ENCODE data around the gene USE1. TPM values are rescaled to one million over a fixed set of nuclear protein-coding genes. Genes with fewer than 3 reads are reported as not detected.

The USE1 gene
- total and polyA plus RNA-seq, 7 experiments from 2014 or later = 24.7 to 68.3 (median 46.2) TPM

DNA sequence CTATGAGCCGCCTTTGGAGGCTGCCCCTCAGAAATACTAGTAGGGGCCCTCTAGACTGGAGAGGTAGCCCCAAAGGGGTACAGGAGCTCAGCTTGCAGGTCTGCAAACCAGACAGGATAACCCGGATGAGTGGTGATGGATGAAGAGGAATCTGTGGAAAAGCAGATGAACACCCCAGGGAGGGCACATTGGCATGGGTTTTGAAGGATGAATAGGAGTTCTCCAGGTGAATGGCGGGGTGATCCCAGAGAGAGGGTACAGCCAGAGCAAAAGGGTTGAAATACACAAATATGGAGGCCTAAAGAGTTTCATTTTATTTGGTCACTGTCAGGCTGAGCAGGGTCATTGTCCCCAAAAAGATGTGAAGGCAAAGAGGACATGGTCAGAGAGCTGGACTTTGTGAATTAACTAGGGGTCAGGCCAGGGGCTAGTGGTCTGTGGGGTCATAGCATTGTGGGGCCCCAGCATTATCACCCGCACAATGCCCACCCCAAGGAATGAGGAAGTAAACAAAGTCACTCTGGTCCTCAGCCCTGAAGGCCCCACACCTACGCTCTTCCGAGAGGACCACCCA, 25.8 kb downstream of the USE1 start:
- no peaks in the 10 kb centered on the region for H3K9me3 ChIP-seq (ENCODE audit: control insufficient read depth in 2 of 3, low read length in 3 of 3)
- H3K27me3 ChIP-seq (ENCODE audit: control insufficient read depth in 2 of 2, insufficient read depth in 2 of 2, low read length in 2 of 2) = no peaks in the 10 kb centered on the region
- CTCF ChIA-PET = interaction anchor here (0.5 kb wide), 1 partner anchor 64 kb away, joined by 3 read pairs; no protein-coding TSS in a partner anchor
- intact Hi-C loops (cut with micrococcal nuclease) = no loop called here
- no peaks in the 10 kb centered on the region for H3K36me3 Mint-ChIP-seq
- peaks cover 0 to 10% (median 0%) of the 10 kb centered on the region in 7 donors for H3K4me1 Mint-ChIP-seq
- H3K27ac ChIP-seq (ENCODE audit: low read depth, low read length) = no peak overlapping the region
- H3K27ac Mint-ChIP-seq = peak overlapping the region in 2 of 9 donors; percentile 65 to 86
- peaks cover 0 to 4% (median 0%) of the 10 kb centered on the region in 5 donors for H3K27me3 Mint-ChIP-seq
- no peaks in the 10 kb centered on the region for H3K9me3 Mint-ChIP-seq
- no peaks in the 10 kb centered on the region for H3K4me1 ChIP-seq (ENCODE audit: control insufficient read depth in 2 of 2, insufficient read depth in 2 of 2, low read length in 2 of 2)
- H3K4me3 Mint-ChIP-seq = no peak overlapping the region
- ATAC-seq (no peak), DNase-seq (no peak)
- H3K36me3 ChIP-seq (ENCODE audit: control insufficient read depth in 2 of 3, insufficient read depth in 3 of 3, low read length in 3 of 3) = no peaks in the 10 kb centered on the region
- POLR2A ChIA-PET = interaction anchor here (0.7 to 2.5 kb wide), 3 partner anchors 26 to 115 kb away, joined by 3 to 12 read pairs (median 3); partner anchors contain the start of gene USE1
- H3K4me3 ChIP-seq (ENCODE audit: low read length) = no peak overlapping the region

DNA sequence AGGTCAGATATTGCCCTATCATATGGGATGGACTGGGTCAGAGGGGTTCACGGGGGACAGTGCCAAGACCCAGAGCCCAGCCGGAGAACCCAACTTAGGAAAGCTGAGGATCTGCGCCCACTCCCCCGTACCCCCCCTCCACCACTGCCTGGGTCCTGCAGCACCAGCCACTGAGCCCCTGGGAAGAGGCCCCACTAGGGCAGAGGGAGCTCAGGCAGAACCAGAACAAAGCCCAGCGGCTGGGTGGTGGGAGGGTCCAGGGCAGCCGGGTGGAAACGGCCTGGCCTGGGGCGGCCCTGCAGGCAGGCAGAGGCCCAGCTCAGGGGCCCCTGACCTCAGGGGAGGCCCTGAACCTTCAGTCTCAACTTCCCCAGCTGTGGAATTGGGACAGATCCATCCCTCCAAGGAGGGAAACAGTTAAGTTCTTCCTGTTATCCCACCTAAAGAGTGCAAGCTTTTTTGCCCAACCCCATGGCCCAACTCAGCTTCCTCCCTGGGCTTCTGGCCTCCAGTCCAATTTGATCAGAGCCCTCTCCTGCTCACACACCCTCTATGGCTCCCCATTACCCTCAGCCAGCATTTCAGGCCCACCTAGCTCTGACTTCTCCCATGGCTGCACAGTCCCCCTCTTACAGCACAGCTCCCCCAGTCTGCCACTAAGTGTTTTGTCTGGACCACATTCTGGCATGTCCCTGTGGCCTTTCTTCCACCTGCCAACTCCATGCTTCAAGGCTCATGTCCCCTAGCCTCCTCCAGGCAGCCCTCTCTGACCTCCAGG, 27.5 kb downstream of the USE1 start:
- CTCF ChIA-PET = interaction anchor here (1.1 kb wide), 1 partner anchor 15 kb away, joined by 4 read pairs; no protein-coding TSS in a partner anchor
- ATAC-seq = no peak
- peak overlapping the region in 2 of 10 donors; percentile 56 to 59 for H3K4me3 Mint-ChIP-seq
- no peaks in the 10 kb centered on the region for H3K9me3 ChIP-seq (ENCODE audit: control insufficient read depth in 2 of 3, low read length in 3 of 3)
- H3K4me1 Mint-ChIP-seq = peaks cover 0 to 14% (median 5%) of the 10 kb centered on the region in 7 donors
- peaks cover 0 to 15% (median 0%) of the 10 kb centered on the region in 5 donors for H3K27me3 Mint-ChIP-seq
- no peaks in the 10 kb centered on the region for H3K27me3 ChIP-seq (ENCODE audit: control insufficient read depth in 2 of 2, insufficient read depth in 2 of 2, low read length in 2 of 2)
- H3K36me3 ChIP-seq (ENCODE audit: control insufficient read depth in 2 of 3, insufficient read depth in 3 of 3, low read length in 3 of 3) = no peaks in the 10 kb centered on the region
- POLR2A ChIA-PET = interaction anchor here (0.8 to 2.5 kb wide), 4 partner anchors 16 to 117 kb away, joined by 3 to 12 read pairs (median 4); partner anchors contain the start of genes OCEL1 and USE1
- no peak overlapping the region for H3K27ac ChIP-seq (ENCODE audit: low read depth, low read length)
- no peaks in the 10 kb centered on the region for H3K36me3 Mint-ChIP-seq
- H3K27ac Mint-ChIP-seq = peak overlapping the region in 2 of 9 donors; percentile 8 to 67
- intact Hi-C loops (cut with micrococcal nuclease) = no loop called here
- DNase-seq = no peak
- H3K4me3 ChIP-seq (ENCODE audit: low read length) = no peak overlapping the region
- H3K4me1 ChIP-seq (ENCODE audit: control insufficient read depth in 2 of 2, insufficient read depth in 2 of 2, low read length in 2 of 2) = peaks cover 0 to 11% of the 10 kb centered on the region in 2 donors
- peaks cover 0 to 1% (median 0%) of the 10 kb centered on the region in 11 donors for H3K9me3 Mint-ChIP-seq

DNA sequence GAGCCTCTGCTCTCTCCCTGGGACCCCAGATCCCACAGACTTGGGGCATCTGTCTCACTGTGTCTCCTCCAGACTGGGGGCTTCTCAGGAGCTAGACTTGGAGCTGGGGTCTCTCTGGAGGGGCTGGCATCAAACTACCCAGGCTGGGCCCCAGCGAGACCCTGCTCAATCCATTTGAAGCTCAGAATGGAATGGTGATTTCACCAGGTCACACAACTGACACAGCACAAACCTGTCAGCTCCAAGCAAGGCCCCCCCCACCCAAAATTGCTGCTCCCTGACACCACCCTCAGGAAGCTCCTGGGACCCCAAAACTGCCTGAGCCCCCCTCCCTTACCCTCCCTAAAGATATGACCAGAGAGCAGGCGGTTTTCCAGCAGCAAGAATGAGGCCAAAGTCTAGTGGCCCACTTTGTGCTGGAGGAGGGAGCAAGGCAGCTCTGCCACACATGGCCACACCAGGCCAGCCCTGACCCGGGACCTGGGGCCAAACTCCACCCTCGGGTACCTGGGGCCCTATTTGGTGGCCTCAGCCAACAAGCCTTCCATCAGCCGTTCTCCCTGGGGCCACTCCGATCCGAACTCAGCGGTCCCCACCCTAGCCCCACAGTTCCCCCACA, 28.2 kb downstream of the USE1 start:
- intact Hi-C loops (cut with micrococcal nuclease) = no loop called here
- ChIA-PET CTCF (interaction anchor here (1.1 kb wide), 1 partner anchor 15 kb away, joined by 4 read pairs; no protein-coding TSS in a partner anchor), POLR2A (interaction anchor here (0.9 to 2.5 kb wide), 2 partner anchors 28 to 117 kb away, joined by 3 to 12 read pairs; partner anchors contain the start of gene USE1)
- Histone ChIP-seq H3K4me1 (ENCODE audit: control insufficient read depth in 2 of 2, insufficient read depth in 2 of 2, low read length in 2 of 2) (peaks cover 0 to 11% of the 10 kb centered on the region in 2 donors), H3K9me3 (ENCODE audit: control insufficient read depth in 2 of 3, low read length in 3 of 3) (no peaks in the 10 kb centered on the region), H3K4me3 (ENCODE audit: low read length) (no peak overlapping the region), H3K27me3 (ENCODE audit: control insufficient read depth in 2 of 2, insufficient read depth in 2 of 2, low read length in 2 of 2) (no peaks in the 10 kb centered on the region), H3K36me3 (ENCODE audit: control insufficient read depth in 2 of 3, insufficient read depth in 3 of 3, low read length in 3 of 3) (no peaks in the 10 kb centered on the region), H3K27ac (ENCODE audit: low read depth, low read length) (no peak overlapping the region)
- H3K4me1 Mint-ChIP-seq = peaks cover 0 to 14% (median 5%) of the 10 kb centered on the region in 7 donors
- peak overlapping the region in 1 of 9 donors; percentile 48 for H3K27ac Mint-ChIP-seq
- peak overlapping the region in 6 of 10 donors; percentile 34 to 75 (median 52) for H3K4me3 Mint-ChIP-seq
- H3K27me3 Mint-ChIP-seq = peaks cover 0 to 16% (median 0%) of the 10 kb centered on the region in 5 donors
- peaks cover 0 to 2% (median 0%) of the 10 kb centered on the region in 11 donors for H3K9me3 Mint-ChIP-seq
- DNase-seq (no peak), ATAC-seq (no peak)
- H3K36me3 Mint-ChIP-seq = no peaks in the 10 kb centered on the region

DNA sequence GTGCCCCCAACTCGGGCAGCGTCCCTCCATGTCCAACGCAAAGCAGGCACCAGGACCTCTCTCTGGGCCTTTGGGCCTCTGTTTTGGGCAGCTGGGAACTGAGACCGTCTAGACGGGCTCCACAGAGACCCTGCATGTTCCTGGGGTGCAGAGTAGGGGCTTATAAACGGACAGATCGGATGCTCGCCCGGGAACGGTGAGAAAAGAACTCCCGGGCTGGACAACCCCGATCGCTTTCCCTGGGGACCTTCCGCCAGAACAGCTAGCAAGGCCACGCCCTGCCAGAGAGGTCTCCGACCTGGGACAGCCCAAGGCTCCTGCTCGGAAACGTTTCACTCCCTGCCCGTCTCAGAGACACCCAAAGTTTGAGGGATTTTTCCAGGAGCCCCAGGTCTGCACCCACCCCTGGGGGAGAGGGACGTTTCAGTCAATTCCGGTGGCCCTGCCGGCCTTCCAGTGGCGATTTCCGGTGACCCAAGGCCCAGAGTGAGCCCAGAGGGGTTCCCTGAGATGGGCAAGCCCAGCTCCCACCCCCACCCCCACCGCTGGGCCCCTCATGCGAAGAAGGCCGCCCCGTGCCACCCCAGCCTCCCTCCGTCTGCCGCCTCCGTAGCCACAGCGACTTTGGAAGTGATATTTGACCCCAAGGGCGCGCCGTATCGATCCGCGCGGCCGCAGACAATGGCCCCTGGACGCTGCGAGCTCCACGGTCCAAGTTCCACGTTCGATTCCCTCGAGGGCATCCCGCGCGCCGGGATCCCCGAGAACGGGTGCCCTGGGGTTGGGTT, 28.9 kb downstream of the USE1 start:
- H3K27ac ChIP-seq (ENCODE audit: low read depth, low read length) = no peak overlapping the region
- H3K4me3 ChIP-seq (ENCODE audit: low read length) = no peak overlapping the region
- CTCF ChIA-PET = interaction anchor here (1.1 kb wide), 1 partner anchor 16 kb away, joined by 4 read pairs; no protein-coding TSS in a partner anchor
- peaks cover 0 to 11% of the 10 kb centered on the region in 2 donors for H3K4me1 ChIP-seq (ENCODE audit: control insufficient read depth in 2 of 2, insufficient read depth in 2 of 2, low read length in 2 of 2)
- Mint-ChIP-seq H3K4me1 (peaks cover 0 to 14% (median 5%) of the 10 kb centered on the region in 7 donors), H3K9me3 (peaks cover 0 to 2% (median 0%) of the 10 kb centered on the region in 11 donors), H3K36me3 (no peaks in the 10 kb centered on the region), H3K4me3 (peak overlapping the region in 9 of 10 donors; percentile 34 to 75 (median 52)), H3K27me3 (peaks cover 0 to 16% (median 0%) of the 10 kb centered on the region in 5 donors), H3K27ac (peak overlapping the region in 1 of 9 donors; percentile 48)
- ATAC-seq = no peak
- no peak for DNase-seq
- H3K27me3 ChIP-seq (ENCODE audit: control insufficient read depth in 2 of 2, insufficient read depth in 2 of 2, low read length in 2 of 2) = no peaks in the 10 kb centered on the region
- no peaks in the 10 kb centered on the region for H3K9me3 ChIP-seq (ENCODE audit: control insufficient read depth in 2 of 3, low read length in 3 of 3)
- intact Hi-C loops (cut with micrococcal nuclease) = no loop called here
- no peaks in the 10 kb centered on the region for H3K36me3 ChIP-seq (ENCODE audit: control insufficient read depth in 2 of 3, insufficient read depth in 3 of 3, low read length in 3 of 3)
- POLR2A ChIA-PET = interaction anchor here (0.9 to 1.3 kb wide), 3 partner anchors 8 to 118 kb away, joined by 3 to 5 read pairs (median 3); no protein-coding TSS in a partner anchor

- no peaks in the 10 kb centered on the region for H3K27me3 ChIP-seq (ENCODE audit: control insufficient read depth in 2 of 2, insufficient read depth in 2 of 2, low read length in 2 of 2)
- H3K27ac ChIP-seq (ENCODE audit: low read depth, low read length) = no peak overlapping the region
- Mint-ChIP-seq H3K27me3 (peaks cover 0 to 16% (median 0%) of the 10 kb centered on the region in 5 donors), H3K36me3 (no peaks in the 10 kb centered on the region), H3K9me3 (peaks cover 0 to 2% (median 0%) of the 10 kb centered on the region in 11 donors), H3K4me3 (peak overlapping the region in 9 of 10 donors; percentile 29 to 75 (median 52)), H3K27ac (no peak overlapping the region), H3K4me1 (peaks cover 0 to 14% (median 5%) of the 10 kb centered on the region in 7 donors)
- no peak overlapping the region for H3K4me3 ChIP-seq (ENCODE audit: low read length)
- intact Hi-C loops (cut with micrococcal nuclease) = loop anchor here in 1 of 2 donors (1.0 kb wide), 1 partner anchor 10 kb away; no protein-coding TSS in a partner anchor
- POLR2A ChIA-PET = interaction anchor here (1.0 to 1.3 kb wide), 3 partner anchors 9 to 30 kb away, joined by 3 to 5 read pairs (median 3); partner anchors contain the start of gene USE1
- H3K36me3 ChIP-seq (ENCODE audit: control insufficient read depth in 2 of 3, insufficient read depth in 3 of 3, low read length in 3 of 3) = no peaks in the 10 kb centered on the region
- DNase-seq = peak in 2 of 9 donors; percentile 22 to 29
- no peaks in the 10 kb centered on the region for H3K9me3 ChIP-seq (ENCODE audit: control insufficient read depth in 2 of 3, low read length in 3 of 3)
- peaks cover 0 to 11% of the 10 kb centered on the region in 2 donors for H3K4me1 ChIP-seq (ENCODE audit: control insufficient read depth in 2 of 2, insufficient read depth in 2 of 2, low read length in 2 of 2)
- no peak for ATAC-seq
- CTCF ChIA-PET = no interaction called here
Measured at GRCh38 chr19:17244618-17245534, 29.7 kb downstream of the USE1 start.

Data from naive thymus-derived CD4-positive, alpha-beta T cell (primary cell).